WERI-Rb-1 (cell line): ENCODE measurements around the gene PBX4.

Experiments used
- DNase-seq: peaks from one replicate; pipeline ENCODE4 v3.0.0-alpha.2; 2020
- H3K27ac ChIP-seq: fragments of 250-450 bp; sonication (Bioruptor Pico); 2 replicates; pipeline ENCODE4 v1.5.1; 2020; ENCODE audit warnings: mild to moderate bottlenecking, moderate library complexity
- H3K27me3 ChIP-seq: fragments of 250-450 bp; sonication (Bioruptor Pico); 2 replicates; pipeline ENCODE4 v1.5.1; 2021; ENCODE audit warnings: mild to moderate bottlenecking, low read depth, moderate library complexity; ENCODE audit not compliant: insufficient read depth, severe bottlenecking
- H3K36me3 ChIP-seq: fragments of 250-450 bp; sonication (Bioruptor Pico); 2 replicates; pipeline ENCODE4 v1.5.1; 2020; ENCODE audit warnings: mild to moderate bottlenecking, moderate library complexity
- H3K4me3 ChIP-seq: 2 replicates; pipeline ENCODE4 v1.5.1; 2011; ENCODE audit warnings: low read depth, mild to moderate bottlenecking, control low read depth, low read length
- H3K9me3 ChIP-seq: fragments of 250-450 bp; sonication (Bioruptor Pico); 2 replicates; pipeline ENCODE4 v1.5.1; 2021; ENCODE audit warnings: mild to moderate bottlenecking, moderate library complexity; ENCODE audit not compliant: severe bottlenecking
- CTCF ChIP-seq: IDR thresholded peaks from 2 replicates; pipeline ENCODE4 v1.5.1; 2011; ENCODE audit warnings: low read depth, mild to moderate bottlenecking, control low read depth, inconsistent platforms, low read length

Gene PBX4

GRCh38 chr19:19626516-19627472, 8.3 kb upstream of the PBX4 start:
- H3K27me3 ChIP-seq: no peaks in the 10 kb centered on the region
- no peak overlapping the region for H3K4me3 ChIP-seq
- TF ChIP-seq CTCF: no peak
- no peaks in the 10 kb centered on the region for H3K9me3 ChIP-seq
- DNase-seq: no peak
- no peak overlapping the region for H3K27ac ChIP-seq
- H3K36me3 ChIP-seq: no peaks in the 10 kb centered on the region

GRCh38 chr19:19624032-19624570, 5.6 kb upstream of the PBX4 start:
- TF ChIP-seq CTCF: no peak
- Histone ChIP-seq H3K4me3 (no peak overlapping the region), H3K36me3 (no peaks in the 10 kb centered on the region), H3K27ac (no peak overlapping the region), H3K27me3 (no peaks in the 10 kb centered on the region), H3K9me3 (no peaks in the 10 kb centered on the region)
- DNase-seq: no peak

GRCh38 chr19:19623383-19623782, 4.9 kb upstream of the PBX4 start:
- Histone ChIP-seq H3K9me3 (no peaks in the 10 kb centered on the region), H3K27me3 (no peaks in the 10 kb centered on the region), H3K27ac (no peak overlapping the region), H3K36me3 (no peaks in the 10 kb centered on the region), H3K4me3 (no peak overlapping the region)
- no peak for DNase-seq
- no peak for TF ChIP-seq CTCF

- Histone ChIP-seq H3K4me3 (no peak overlapping the region), H3K36me3 (no peaks in the 10 kb centered on the region), H3K27ac (no peak overlapping the region), H3K27me3 (no peaks in the 10 kb centered on the region), H3K9me3 (no peaks in the 10 kb centered on the region)
- DNase-seq: no peak
- no peak for TF ChIP-seq CTCF
These were observed 1.3 kb upstream of the PBX4 start for GRCh38 chr19:19619849-19620210.

GRCh38 chr19:19619181-19619848, 828 bp upstream of the PBX4 start:
- Histone ChIP-seq H3K27me3 (no peaks in the 10 kb centered on the region), H3K36me3 (no peaks in the 10 kb centered on the region), H3K4me3 (peak overlapping the region; percentile 39), H3K9me3 (no peaks in the 10 kb centered on the region), H3K27ac (no peak overlapping the region)
- DNase-seq: no peak
- TF ChIP-seq CTCF: no peak
